Measurements from ENCODE around the gene FBXL16. TPM values are rescaled to one million over a fixed set of nuclear protein-coding genes. Genes with fewer than 3 reads are reported as not detected.

FBXL16 gene
- total RNA-seq, 1 experiment from 2014 or later, result 1.1 TPM

DNA sequence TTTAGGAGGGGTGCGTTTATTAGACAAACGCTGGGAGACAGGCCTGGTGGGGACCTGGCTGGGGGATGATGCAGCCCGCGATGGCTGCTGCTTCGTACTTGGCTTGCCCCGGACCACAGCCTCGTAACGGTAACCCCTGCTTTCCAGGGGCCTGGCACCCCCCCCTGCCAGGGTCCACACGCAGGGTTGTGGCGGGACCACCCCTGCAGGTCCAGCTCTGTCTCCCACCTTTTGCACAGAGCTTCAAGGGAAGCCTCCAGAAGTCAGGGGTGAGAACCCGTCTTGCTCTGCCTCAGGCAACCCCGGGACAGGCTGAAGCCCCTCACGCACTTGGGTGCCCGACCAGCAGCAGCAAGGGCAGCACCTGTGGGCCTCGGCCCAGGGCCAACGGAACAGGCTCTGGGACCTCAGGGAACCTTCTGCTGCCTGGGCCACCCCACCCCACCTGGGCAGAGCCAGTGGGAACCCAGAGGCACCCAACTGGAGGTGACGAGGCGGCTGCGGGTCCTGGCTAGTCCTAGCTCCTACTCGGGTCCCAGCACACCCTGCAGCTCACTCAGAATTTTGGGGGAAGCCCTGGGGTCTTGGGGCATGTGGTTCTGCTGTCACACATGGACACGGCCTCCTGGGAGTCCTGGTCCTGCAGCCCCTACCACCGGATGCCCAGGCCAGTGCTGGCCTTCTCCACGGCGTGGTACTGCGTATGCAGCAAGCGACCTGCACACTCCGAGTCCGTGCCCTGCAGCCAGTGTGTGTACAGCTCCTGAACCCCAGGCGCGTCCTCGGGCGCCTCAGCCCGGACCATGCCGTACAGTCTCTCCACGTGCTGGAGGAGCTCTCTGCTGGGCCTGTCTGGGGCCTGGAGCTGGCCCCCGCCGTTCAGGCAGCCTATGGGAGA is 24.4 kb upstream of the FBXL16 start:
- no peak overlapping the region for H3K4me3 ChIP-seq (ENCODE audit: low read depth, low read length, poor library complexity, severe bottlenecking)
- no peak for DNase-seq (ENCODE audit: low spot score)
- intact Hi-C loops (cut with micrococcal nuclease; ENCODE audit: unreplicated experiment), result no loop called here
- H3K27ac ChIP-seq (ENCODE audit: low read depth, low read length, poor library complexity, severe bottlenecking), result no peak overlapping the region
- no peaks in the 10 kb centered on the region for H3K27me3 ChIP-seq (replicated peaks; ENCODE audit: insufficient read depth, low read depth, low read length, poor library complexity)
- TF ChIP-seq, protein P1, sequence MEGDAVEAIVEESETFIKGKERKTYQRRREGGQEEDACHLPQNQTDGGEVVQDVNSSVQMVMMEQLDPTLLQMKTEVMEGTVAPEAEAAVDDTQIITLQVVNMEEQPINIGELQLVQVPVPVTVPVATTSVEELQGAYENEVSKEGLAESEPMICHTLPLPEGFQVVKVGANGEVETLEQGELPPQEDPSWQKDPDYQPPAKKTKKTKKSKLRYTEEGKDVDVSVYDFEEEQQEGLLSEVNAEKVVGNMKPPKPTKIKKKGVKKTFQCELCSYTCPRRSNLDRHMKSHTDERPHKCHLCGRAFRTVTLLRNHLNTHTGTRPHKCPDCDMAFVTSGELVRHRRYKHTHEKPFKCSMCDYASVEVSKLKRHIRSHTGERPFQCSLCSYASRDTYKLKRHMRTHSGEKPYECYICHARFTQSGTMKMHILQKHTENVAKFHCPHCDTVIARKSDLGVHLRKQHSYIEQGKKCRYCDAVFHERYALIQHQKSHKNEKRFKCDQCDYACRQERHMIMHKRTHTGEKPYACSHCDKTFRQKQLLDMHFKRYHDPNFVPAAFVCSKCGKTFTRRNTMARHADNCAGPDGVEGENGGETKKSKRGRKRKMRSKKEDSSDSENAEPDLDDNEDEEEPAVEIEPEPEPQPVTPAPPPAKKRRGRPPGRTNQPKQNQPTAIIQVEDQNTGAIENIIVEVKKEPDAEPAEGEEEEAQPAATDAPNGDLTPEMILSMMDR (conservative IDR thresholded peaks at IDR 0.05; ENCODE audit: low read depth, low read length), result no peak
- no peak for TF ChIP-seq EZH2 (IDR thresholded peaks at IDR 0.05; ENCODE audit: borderline replicate concordance, low read depth, low read length, poor library complexity, severe bottlenecking)
- CTCF ChIA-PET, result interaction anchor here (0.8 kb wide), 1 partner anchor 18 kb away, joined by 3 read pairs; no protein-coding TSS in a partner anchor
- H3K4me1 ChIP-seq (ENCODE audit: insufficient read depth, low read length, poor library complexity, severe bottlenecking), result peaks cover 10% of the 10 kb centered on the region
- peaks cover 7% of the 10 kb centered on the region for H3K36me3 ChIP-seq (ENCODE audit: insufficient read depth, low read length, poor library complexity, severe bottlenecking)
- POLR2A ChIA-PET (ENCODE audit: low non-redundant PET), result no interaction called here
- BruUV-seq (replicated peaks), result no TSS peak
- H3K9me3 ChIP-seq (ENCODE audit: low read depth, low read length, poor library complexity, severe bottlenecking), result no peaks in the 10 kb centered on the region

DNA sequence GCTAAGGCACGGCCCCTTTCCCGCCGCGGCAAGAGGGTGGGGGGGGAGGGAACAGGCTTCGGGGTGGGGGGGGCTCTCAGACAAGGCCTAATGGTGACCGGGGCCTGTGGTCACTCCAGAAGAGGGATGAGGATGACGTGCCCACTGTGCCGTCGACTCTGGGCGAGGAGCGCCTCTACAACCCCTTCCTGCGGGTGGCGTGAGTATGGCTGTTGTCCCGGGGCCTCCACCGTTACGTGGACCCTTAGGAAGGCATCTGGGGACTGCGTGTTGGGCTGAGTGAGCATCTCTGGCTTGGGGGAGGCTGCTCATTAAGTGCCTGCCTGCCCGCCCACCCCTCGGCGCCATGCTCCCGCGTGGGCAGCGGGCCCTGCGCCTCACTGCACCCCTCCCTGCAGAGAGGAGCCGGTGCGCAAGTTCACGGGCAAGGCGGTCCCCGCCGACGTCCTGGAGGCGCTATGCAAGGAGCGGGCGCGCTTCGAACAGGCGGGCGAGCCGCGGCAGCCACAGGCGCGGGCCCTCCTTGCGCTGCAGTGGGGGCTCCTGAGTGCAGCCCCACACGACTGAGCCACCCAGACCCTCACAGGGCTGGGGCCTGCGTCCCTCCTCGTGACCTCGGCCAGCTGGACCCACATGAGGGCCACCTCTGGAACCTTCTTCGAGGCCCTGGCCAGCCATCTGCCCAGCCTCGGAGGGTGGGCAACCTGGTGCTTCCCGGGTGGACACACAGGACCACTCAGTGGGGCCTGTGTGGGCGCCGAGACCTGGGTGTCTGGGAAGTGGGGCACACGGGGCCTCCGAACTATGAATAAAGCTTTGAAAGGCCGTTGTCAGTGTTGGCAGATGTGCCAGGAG is 23.5 kb upstream of the FBXL16 start:
- H3K4me1 ChIP-seq (ENCODE audit: insufficient read depth, low read length, poor library complexity, severe bottlenecking), result peaks cover 10% of the 10 kb centered on the region
- DNase-seq (ENCODE audit: low spot score), result no peak
- no peak overlapping the region for H3K4me3 ChIP-seq (ENCODE audit: low read depth, low read length, poor library complexity, severe bottlenecking)
- POLR2A ChIA-PET (ENCODE audit: low non-redundant PET), result no interaction called here
- intact Hi-C loops (cut with micrococcal nuclease; ENCODE audit: unreplicated experiment), result no loop called here
- no TSS peak for BruUV-seq (replicated peaks)
- TF ChIP-seq, protein P1 (conservative IDR thresholded peaks at IDR 0.05; ENCODE audit: low read depth, low read length), result no peak
- TF ChIP-seq EZH2 (IDR thresholded peaks at IDR 0.05; ENCODE audit: borderline replicate concordance, low read depth, low read length, poor library complexity, severe bottlenecking), result no peak
- CTCF ChIA-PET, result interaction anchor here (0.8 kb wide), 1 partner anchor 17 kb away, joined by 3 read pairs; no protein-coding TSS in a partner anchor
- H3K9me3 ChIP-seq (ENCODE audit: low read depth, low read length, poor library complexity, severe bottlenecking), result no peaks in the 10 kb centered on the region
- H3K27ac ChIP-seq (ENCODE audit: low read depth, low read length, poor library complexity, severe bottlenecking), result no peak overlapping the region
- H3K36me3 ChIP-seq (ENCODE audit: insufficient read depth, low read length, poor library complexity, severe bottlenecking), result no peaks in the 10 kb centered on the region
- no peaks in the 10 kb centered on the region for H3K27me3 ChIP-seq (replicated peaks; ENCODE audit: insufficient read depth, low read depth, low read length, poor library complexity)

DNA sequence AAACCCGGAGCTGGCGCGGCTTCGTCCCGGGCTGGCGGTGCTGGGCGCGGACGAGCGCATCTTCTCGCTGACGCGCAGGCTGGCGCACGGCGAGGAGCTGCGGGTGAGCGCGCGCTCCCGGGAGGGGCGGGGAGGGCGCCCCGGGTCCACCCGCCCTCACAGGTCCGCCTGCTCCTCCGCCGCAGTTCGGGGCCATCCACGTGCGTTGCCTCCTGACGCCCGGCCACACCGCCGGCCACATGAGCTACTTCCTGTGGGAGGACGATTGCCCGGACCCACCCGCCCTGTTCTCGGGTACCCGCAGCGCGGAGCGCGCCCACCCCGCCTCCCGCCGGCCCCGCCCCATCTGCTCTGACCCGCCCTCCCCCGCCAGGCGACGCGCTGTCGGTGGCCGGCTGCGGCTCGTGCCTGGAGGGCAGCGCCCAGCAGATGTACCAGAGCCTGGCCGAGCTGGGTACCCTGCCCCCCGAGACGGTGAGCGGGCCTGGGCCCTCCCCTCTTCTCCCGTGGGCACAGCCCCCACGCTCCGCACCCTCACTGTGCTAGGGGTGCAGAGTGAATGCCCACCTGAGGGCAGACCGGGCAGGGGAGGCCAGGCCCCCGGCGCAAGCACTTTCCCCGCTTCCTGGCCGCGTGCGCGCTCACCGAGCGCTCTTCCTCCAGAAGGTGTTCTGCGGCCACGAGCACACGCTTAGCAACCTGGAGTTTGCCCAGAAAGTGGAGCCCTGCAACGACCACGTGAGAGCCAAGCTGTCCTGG is 22.7 kb upstream of the FBXL16 start:
- no peak overlapping the region for H3K27ac ChIP-seq (ENCODE audit: low read depth, low read length, poor library complexity, severe bottlenecking)
- H3K4me1 ChIP-seq (ENCODE audit: insufficient read depth, low read length, poor library complexity, severe bottlenecking), result peaks cover 10% of the 10 kb centered on the region
- H3K27me3 ChIP-seq (replicated peaks; ENCODE audit: insufficient read depth, low read depth, low read length, poor library complexity), result no peaks in the 10 kb centered on the region
- peak overlapping the region; percentile 52 for H3K4me3 ChIP-seq (ENCODE audit: low read depth, low read length, poor library complexity, severe bottlenecking)
- no peaks in the 10 kb centered on the region for H3K36me3 ChIP-seq (ENCODE audit: insufficient read depth, low read length, poor library complexity, severe bottlenecking)
- intact Hi-C loops (cut with micrococcal nuclease; ENCODE audit: unreplicated experiment), result no loop called here
- peak; percentile 69 for DNase-seq (ENCODE audit: low spot score)
- ChIA-PET CTCF (interaction anchor here (0.8 kb wide), 1 partner anchor 12 kb away, joined by 5 read pairs; no protein-coding TSS in a partner anchor), POLR2A (ENCODE audit: low non-redundant PET) (no interaction called here)
- BruUV-seq (replicated peaks), result no TSS peak
- TF ChIP-seq, protein P1 (conservative IDR thresholded peaks at IDR 0.05; ENCODE audit: low read depth, low read length), result no peak
- TF ChIP-seq EZH2 (IDR thresholded peaks at IDR 0.05; ENCODE audit: borderline replicate concordance, low read depth, low read length, poor library complexity, severe bottlenecking), result no peak
- no peaks in the 10 kb centered on the region for H3K9me3 ChIP-seq (ENCODE audit: low read depth, low read length, poor library complexity, severe bottlenecking)

All from A673 (cell line).